HG03469 (cell line): ENCODE data around the gene VGLL4.
"Not testable (repeated sequence)": the region's sequence is repeated elsewhere in the genome, so short reads cannot be mapped to it uniquely, and the experiment has no call there.

ENCODE experiments used
- ATAC-seq: cut with Tn5 transposase; IDR thresholded peaks from one replicate; pipeline ENCODE4 v1.9.1; 2021; ENCODE audit warnings: mild to moderate bottlenecking, moderate library complexity, moderate number of reproducible peaks; ENCODE audit not compliant: unreplicated experiment

VGLL4 gene

GRCh38 chr3:11607816-11608215 lies 35.9 kb downstream of the VGLL4 start:
- no peak for ATAC-seq

GRCh38 chr3:11606865-11607440 lies 36.8 kb downstream of the VGLL4 start:
- no peak for ATAC-seq

GRCh38 chr3:11606090-11606784 lies 37.5 kb downstream of the VGLL4 start:
- no peak for ATAC-seq

GRCh38 chr3:11605398-11605797 lies 38.3 kb downstream of the VGLL4 start:
- no peak for ATAC-seq

GRCh38 chr3:11604139-11604892 lies 39.4 kb downstream of the VGLL4 start:
- ATAC-seq: no peak

- ATAC-seq: no peak
Measured at GRCh38 chr3:11603628-11604027, 40.1 kb downstream of the VGLL4 start.

GRCh38 chr3:11602886-11603527 lies 40.7 kb downstream of the VGLL4 start:
- no peak for ATAC-seq

GRCh38 chr3:11602239-11602840 lies 41.4 kb downstream of the VGLL4 start:
- no peak for ATAC-seq

- peak; percentile 69 for ATAC-seq
Measured at GRCh38 chr3:11601446-11602238, 42.1 kb downstream of the VGLL4 start.

GRCh38 chr3:11600501-11601282 lies 43.0 kb downstream of the VGLL4 start:
- ATAC-seq: no peak

- no peak for ATAC-seq
Measured at GRCh38 chr3:11596387-11596786, 47.3 kb downstream of the VGLL4 start.

GRCh38 chr3:11595024-11595423 lies 48.7 kb downstream of the VGLL4 start:
- ATAC-seq: not testable (repeated sequence)

GRCh38 chr3:11593318-11594034 lies 50.2 kb downstream of the VGLL4 start:
- ATAC-seq: no peak

GRCh38 chr3:11592445-11593298 lies 51.0 kb downstream of the VGLL4 start:
- no peak for ATAC-seq

GRCh38 chr3:11591391-11592282 lies 52.1 kb downstream of the VGLL4 start:
- ATAC-seq: no peak

GRCh38 chr3:11591002-11591355 lies 52.7 kb downstream of the VGLL4 start:
- ATAC-seq: no peak

- no peak for ATAC-seq
Measured at GRCh38 chr3:11589706-11590105, 54.0 kb downstream of the VGLL4 start.
